ENCODE results near the gene VIM.
"Not testable (repeated sequence)": the region's sequence is repeated elsewhere in the genome, so short reads cannot be mapped to it uniquely, and the experiment has no call there.

VIM gene

GRCh38 chr10:17257466-17258321, 29.7 kb downstream of the VIM start:
- DNase-seq = peak; percentile 27

GRCh38 chr10:17262502-17262901, 34.5 kb downstream of the VIM start:
- no peak for DNase-seq

- DNase-seq = no peak
Observed at GRCh38 chr10:17263580-17263979, 35.5 kb downstream of the VIM start.

- DNase-seq = no peak
Observed at GRCh38 chr10:17265468-17265867, 37.4 kb downstream of the VIM start.

GRCh38 chr10:17266549-17266948, 38.5 kb downstream of the VIM start:
- DNase-seq = not testable (repeated sequence)

- no peak for DNase-seq
Observed at GRCh38 chr10:17272648-17273047, 44.6 kb downstream of the VIM start.

- no peak for DNase-seq
Observed at GRCh38 chr10:17273403-17273802, 45.4 kb downstream of the VIM start.

- no peak for DNase-seq
Observed at GRCh38 chr10:17276756-17277424, 48.8 kb downstream of the VIM start.

GRCh38 chr10:17278607-17279240, 50.7 kb downstream of the VIM start:
- no peak for DNase-seq

- DNase-seq = no peak
Observed at GRCh38 chr10:17282311-17282710, 54.3 kb downstream of the VIM start.

- no peak for DNase-seq
Observed at GRCh38 chr10:17286562-17287550, 58.8 kb downstream of the VIM start.
